Measurements from ENCODE around the gene ELF2. TPM values are rescaled to one million over a fixed set of nuclear protein-coding genes. Genes with fewer than 3 reads are reported as not detected.
"Not testable (repeated sequence)": the region's sequence is repeated elsewhere in the genome, so short reads cannot be mapped to it uniquely, and the experiment has no call there.

ELF2 gene
- total RNA-seq, 1 donor from 2014 or later: 40.2 TPM

GRCh38 chr4:139188648-139189416, 11.8 kb upstream of the ELF2 start:
- intact Hi-C loops (cut with micrococcal nuclease): no loop called here

GRCh38 chr4:139184129-139184528, 7.1 kb upstream of the ELF2 start:
- intact Hi-C loops (cut with micrococcal nuclease): no loop called here

GRCh38 chr4:139177869-139178619, 1.0 kb upstream of the ELF2 start:
- intact Hi-C loops (cut with micrococcal nuclease): loop anchor here (1.0 to 10.0 kb wide), 14 partner anchors 49 to 1347 kb away; partner anchors contain the start of genes ELMOD2, NAA15, NOCT and SCOC

- intact Hi-C loops (cut with micrococcal nuclease): loop anchor here (1.0 to 10.0 kb wide), 9 partner anchors 93 to 974 kb away; partner anchors contain the start of genes NAA15, NOCT and SLC7A11
Measured at GRCh38 chr4:139176302-139177048, 543 bp downstream of the ELF2 start.

- intact Hi-C loops (cut with micrococcal nuclease): loop anchor here (1.0 to 10.0 kb wide), 5 partner anchors 145 to 975 kb away; partner anchors contain the start of gene SLC7A11
Measured at GRCh38 chr4:139175646-139176301, 1.2 kb downstream of the ELF2 start.

GRCh38 chr4:139171876-139172691, 4.9 kb downstream of the ELF2 start:
- intact Hi-C loops (cut with micrococcal nuclease): loop anchor here (10.0 kb wide), 1 partner anchor 923 kb away; no protein-coding TSS in a partner anchor

GRCh38 chr4:139170932-139171331, 6.1 kb downstream of the ELF2 start:
- intact Hi-C loops (cut with micrococcal nuclease): loop anchor here (10.0 kb wide), 1 partner anchor 924 kb away; no protein-coding TSS in a partner anchor

- intact Hi-C loops (cut with micrococcal nuclease): loop anchor here (1.0 kb wide), 1 partner anchor 69 kb away; no protein-coding TSS in a partner anchor
Measured at GRCh38 chr4:139167774-139168444, 9.1 kb downstream of the ELF2 start.

- intact Hi-C loops (cut with micrococcal nuclease): no loop called here
Measured at GRCh38 chr4:139164731-139165130, 12.3 kb downstream of the ELF2 start.

GRCh38 chr4:139163806-139164206, 13.2 kb downstream of the ELF2 start:
- intact Hi-C loops (cut with micrococcal nuclease): no loop called here

- intact Hi-C loops (cut with micrococcal nuclease): not testable (repeated sequence)
Measured at GRCh38 chr4:139157977-139158376, 19.0 kb downstream of the ELF2 start.

- intact Hi-C loops (cut with micrococcal nuclease): no loop called here
Measured at GRCh38 chr4:139154952-139155557, 22.0 kb downstream of the ELF2 start.

GRCh38 chr4:139154538-139154937, 22.5 kb downstream of the ELF2 start:
- intact Hi-C loops (cut with micrococcal nuclease): no loop called here

- intact Hi-C loops (cut with micrococcal nuclease): no loop called here
Measured at GRCh38 chr4:139154134-139154421, 22.9 kb downstream of the ELF2 start.

- intact Hi-C loops (cut with micrococcal nuclease): no loop called here
Measured at GRCh38 chr4:139153411-139154133, 23.4 kb downstream of the ELF2 start.

- intact Hi-C loops (cut with micrococcal nuclease): no loop called here
Measured at GRCh38 chr4:139152249-139152648, 24.8 kb downstream of the ELF2 start.

GRCh38 chr4:139146926-139147629, 29.9 kb downstream of the ELF2 start:
- intact Hi-C loops (cut with micrococcal nuclease): no loop called here

- intact Hi-C loops (cut with micrococcal nuclease): no loop called here
Measured at GRCh38 chr4:139145552-139145932, 31.5 kb downstream of the ELF2 start.
